ENCODE measurements around the gene CFDP1. TPM values are rescaled to one million over a fixed set of nuclear protein-coding genes. Genes with fewer than 3 reads are reported as not detected.

Gene CFDP1
- total and polyA plus RNA-seq, 2 of the 13 experiments (the other 11 are each of a cell fraction or from before 2014, with no cell fraction given): 78.6 to 153 TPM

- TF ChIP-seq FOXK2 (IDR thresholded peaks at IDR 0.05) (no peak), ZNF570 (CRISPR knock-in tag; IDR thresholded peaks at IDR 0.05; ENCODE audit: borderline replicate concordance) (no peak), HOXA7 (CRISPR knock-in tag; IDR thresholded peaks at IDR 0.05) (no peak), ZFP41 (CRISPR knock-in tag; IDR thresholded peaks at IDR 0.05; ENCODE audit: borderline replicate concordance) (no peak), ATF7-NPFF (CRISPR knock-in tag; IDR thresholded peaks at IDR 0.05; ENCODE audit: low read depth) (no peak), MEF2D (CRISPR knock-in tag; IDR thresholded peaks at IDR 0.05) (no peak), ZNF484 (CRISPR knock-in tag; IDR thresholded peaks at IDR 0.05; ENCODE audit: borderline replicate concordance, low read depth) (no peak), KDM5B (CRISPR knock-in tag; IDR thresholded peaks at IDR 0.05; ENCODE audit: borderline replicate concordance) (no peak), HDAC2 (CRISPR knock-in tag; IDR thresholded peaks at IDR 0.05) (0 out of 2 replicates have a peak, but pooled peaks have one; percentile 28), ESRRA (CRISPR knock-in tag; IDR thresholded peaks at IDR 0.05; ENCODE audit: low read depth) (no peak), HDAC1 (CRISPR knock-in tag; IDR thresholded peaks at IDR 0.05) (no peak), U2AF1 (optimal IDR thresholded peaks at IDR 0.05; ENCODE audit: low read depth, low read length) (no peak), ZFP1 (CRISPR knock-in tag; IDR thresholded peaks at IDR 0.05) (no peak), MAFK (conservative IDR thresholded peaks at IDR 0.05 in 1 of 2, IDR thresholded peaks at IDR 0.05 in 1 of 2; ENCODE audit: low read length in 2 of 2) (no peak), ZNF234 (CRISPR knock-in tag; conservative IDR thresholded peaks at IDR 0.05) (no peak), TCF12 (IDR thresholded peaks at IDR 0.05) (no peak), TCF12 (CRISPR knock-in tag; IDR thresholded peaks at IDR 0.05) (no peak), RARA (CRISPR knock-in tag; IDR thresholded peaks at IDR 0.05) (peak; percentile 95), SPEN (CRISPR knock-in tag; IDR thresholded peaks at IDR 0.05; ENCODE audit: low read depth) (0 out of 2 replicates have a peak, but pooled peaks have one; percentile 26), ZNF772 (CRISPR knock-in tag; IDR thresholded peaks at IDR 0.05) (no peak), SP1 (IDR thresholded peaks at IDR 0.05) (no peak), SP1 (CRISPR knock-in tag; IDR thresholded peaks at IDR 0.05) (no peak), ZNF556 (CRISPR knock-in tag; IDR thresholded peaks at IDR 0.05; ENCODE audit: borderline replicate concordance) (no peak), GZF1 (CRISPR knock-in tag; IDR thresholded peaks at IDR 0.05) (no peak)
- TF ChIP-seq, protein P1, sequence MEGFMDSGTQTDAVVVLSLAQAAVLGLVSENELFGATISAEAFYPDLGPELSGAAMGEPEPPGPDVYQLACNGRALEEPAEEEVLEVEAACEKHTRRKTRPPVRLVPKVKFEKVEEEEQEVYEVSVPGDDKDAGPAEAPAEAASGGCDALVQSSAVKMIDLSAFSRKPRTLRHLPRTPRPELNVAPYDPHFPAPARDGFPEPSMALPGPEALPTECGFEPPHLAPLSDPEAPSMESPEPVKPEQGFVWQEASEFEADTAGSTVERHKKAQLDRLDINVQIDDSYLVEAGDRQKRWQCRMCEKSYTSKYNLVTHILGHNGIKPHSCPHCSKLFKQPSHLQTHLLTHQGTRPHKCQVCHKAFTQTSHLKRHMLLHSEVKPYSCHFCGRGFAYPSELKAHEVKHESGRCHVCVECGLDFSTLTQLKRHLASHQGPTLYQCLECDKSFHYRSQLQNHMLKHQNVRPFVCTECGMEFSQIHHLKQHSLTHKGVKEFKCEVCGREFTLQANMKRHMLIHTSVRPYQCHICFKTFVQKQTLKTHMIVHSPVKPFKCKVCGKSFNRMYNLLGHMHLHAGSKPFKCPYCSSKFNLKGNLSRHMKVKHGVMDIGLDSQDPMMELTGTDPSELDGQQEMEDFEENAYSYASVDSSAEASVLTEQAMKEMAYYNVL (CRISPR knock-in tag; IDR thresholded peaks at IDR 0.05; ENCODE audit: borderline replicate concordance): peak; percentile 68
- TF ChIP-seq, protein P2, sequence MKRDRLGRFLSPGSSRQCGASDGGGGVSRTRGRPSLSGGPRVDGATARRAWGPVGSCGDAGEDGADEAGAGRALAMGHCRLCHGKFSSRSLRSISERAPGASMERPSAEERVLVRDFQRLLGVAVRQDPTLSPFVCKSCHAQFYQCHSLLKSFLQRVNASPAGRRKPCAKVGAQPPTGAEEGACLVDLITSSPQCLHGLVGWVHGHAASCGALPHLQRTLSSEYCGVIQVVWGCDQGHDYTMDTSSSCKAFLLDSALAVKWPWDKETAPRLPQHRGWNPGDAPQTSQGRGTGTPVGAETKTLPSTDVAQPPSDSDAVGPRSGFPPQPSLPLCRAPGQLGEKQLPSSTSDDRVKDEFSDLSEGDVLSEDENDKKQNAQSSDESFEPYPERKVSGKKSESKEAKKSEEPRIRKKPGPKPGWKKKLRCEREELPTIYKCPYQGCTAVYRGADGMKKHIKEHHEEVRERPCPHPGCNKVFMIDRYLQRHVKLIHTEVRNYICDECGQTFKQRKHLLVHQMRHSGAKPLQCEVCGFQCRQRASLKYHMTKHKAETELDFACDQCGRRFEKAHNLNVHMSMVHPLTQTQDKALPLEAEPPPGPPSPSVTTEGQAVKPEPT (CRISPR knock-in tag; IDR thresholded peaks at IDR 0.05; ENCODE audit: low read depth): no peak
Measured at GRCh38 chr16:75260851-75261589, 172.3 kb downstream of the CFDP1 start (continued).

All from HepG2 (cell line).